Lower leg skin (tissue), 3 donors: ENCODE results near the gene OR5K4.

Source experiments
- POLR2A ChIP-seq, 2 donors: fragments of 450-650 bp; IDR thresholded peaks; one replicate each; pipeline ENCODE4 v1.6.1; 2016 to 2017; ENCODE audit warnings: antibody characterized with exemption in 2 of 2, mild to moderate bottlenecking in 1 of 2, moderate library complexity in 1 of 2
- TF ChIP-seq, protein P1 (sequence below), 3 donors: fragments of 450-650 bp; IDR thresholded peaks; one replicate each; pipeline ENCODE4 v1.5.1; 2016; ENCODE audit warnings: antibody characterized with exemption in 3 of 3, mild to moderate bottlenecking in 3 of 3, moderate library complexity in 2 of 3

DNA sequence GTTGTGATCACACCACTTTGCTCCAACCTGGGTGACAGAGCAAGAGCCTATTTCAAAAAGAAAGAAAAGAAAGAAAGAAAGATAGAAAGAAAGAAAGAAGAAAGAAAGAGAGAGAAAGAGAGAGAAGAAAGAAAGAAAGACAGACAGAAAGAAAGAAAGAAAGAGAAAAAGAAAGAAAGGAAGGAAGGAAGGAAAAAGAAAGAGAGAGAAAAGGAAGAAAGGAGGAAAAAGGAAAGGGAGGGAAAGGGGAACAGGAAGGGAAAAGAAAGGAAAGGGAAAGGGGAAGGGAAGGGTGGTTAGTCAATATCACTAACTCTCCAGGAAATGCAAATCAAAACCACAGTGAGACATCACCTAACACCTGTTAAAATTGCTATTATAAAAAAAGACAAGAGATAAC, 18.2 kb downstream of the OR5K4 start:
- TF ChIP-seq POLR2A (IDR thresholded peaks at IDR 0.05), result no peak
- TF ChIP-seq, protein P1, sequence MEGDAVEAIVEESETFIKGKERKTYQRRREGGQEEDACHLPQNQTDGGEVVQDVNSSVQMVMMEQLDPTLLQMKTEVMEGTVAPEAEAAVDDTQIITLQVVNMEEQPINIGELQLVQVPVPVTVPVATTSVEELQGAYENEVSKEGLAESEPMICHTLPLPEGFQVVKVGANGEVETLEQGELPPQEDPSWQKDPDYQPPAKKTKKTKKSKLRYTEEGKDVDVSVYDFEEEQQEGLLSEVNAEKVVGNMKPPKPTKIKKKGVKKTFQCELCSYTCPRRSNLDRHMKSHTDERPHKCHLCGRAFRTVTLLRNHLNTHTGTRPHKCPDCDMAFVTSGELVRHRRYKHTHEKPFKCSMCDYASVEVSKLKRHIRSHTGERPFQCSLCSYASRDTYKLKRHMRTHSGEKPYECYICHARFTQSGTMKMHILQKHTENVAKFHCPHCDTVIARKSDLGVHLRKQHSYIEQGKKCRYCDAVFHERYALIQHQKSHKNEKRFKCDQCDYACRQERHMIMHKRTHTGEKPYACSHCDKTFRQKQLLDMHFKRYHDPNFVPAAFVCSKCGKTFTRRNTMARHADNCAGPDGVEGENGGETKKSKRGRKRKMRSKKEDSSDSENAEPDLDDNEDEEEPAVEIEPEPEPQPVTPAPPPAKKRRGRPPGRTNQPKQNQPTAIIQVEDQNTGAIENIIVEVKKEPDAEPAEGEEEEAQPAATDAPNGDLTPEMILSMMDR (IDR thresholded peaks at IDR 0.05), result no peak
